Mesendoderm (in vitro differentiated cells): ENCODE measurements around the gene SPR.

ENCODE experiments used
- DNase-seq: peaks from one replicate; pipeline ENCODE4 v3.0.0; 2013
- H2AK5ac ChIP-seq: 2 replicates; pipeline ENCODE4 v1.6.1; 2013; ENCODE audit warnings: low read length, inconsistent platforms
- H2BK120ac ChIP-seq: 2 replicates; pipeline ENCODE4 v1.6.1; 2013; ENCODE audit warnings: low read depth, mild to moderate bottlenecking, low read length, moderate library complexity, mixed read lengths
- H2BK15ac ChIP-seq: replicated peaks from 2 replicates; pipeline ENCODE4 v1.6.1; 2013; ENCODE audit warnings: low read depth, mild to moderate bottlenecking, moderate library complexity
- H2BK5ac ChIP-seq: 2 replicates; pipeline ENCODE4 v1.6.1; 2013; ENCODE audit warnings: low read length, inconsistent platforms
- H3K18ac ChIP-seq: 2 replicates; pipeline ENCODE4 v1.6.1; 2013; ENCODE audit warnings: mild to moderate bottlenecking, low read length, mixed read lengths
- H3K23ac ChIP-seq: one replicate; pipeline ENCODE4 v1.6.1; 2013; ENCODE audit warnings: low read length
- H3K27ac ChIP-seq: 2 replicates; pipeline ENCODE4 v1.5.1; 2013; ENCODE audit warnings: low read depth, mild to moderate bottlenecking, inconsistent platforms, low read length, moderate library complexity
- H3K27me3 ChIP-seq: 2 replicates; pipeline ENCODE4 v1.6.1; 2013; ENCODE audit warnings: low read length, control low read depth, mild to moderate bottlenecking, inconsistent platforms; ENCODE audit not compliant: insufficient read depth, poor library complexity
- H3K36me3 ChIP-seq: 2 replicates; pipeline ENCODE4 v1.6.1; 2013; ENCODE audit warnings: low read length, inconsistent platforms; ENCODE audit not compliant: control insufficient read depth, insufficient read depth
- H3K4ac ChIP-seq: one replicate; pipeline ENCODE4 v1.6.1; 2013; ENCODE audit warnings: low read depth, mild to moderate bottlenecking, low read length, moderate library complexity
- H3K4me1 ChIP-seq: 2 replicates; pipeline ENCODE4 v1.6.1; 2013; ENCODE audit warnings: low read depth, low read length, inconsistent platforms; ENCODE audit not compliant: control insufficient read depth
- H3K4me2 ChIP-seq: 2 replicates; pipeline ENCODE4 v1.6.1; 2013; ENCODE audit warnings: low read length
- H3K4me3 ChIP-seq: 2 replicates; pipeline ENCODE4 v1.5.1; 2013; ENCODE audit warnings: mild to moderate bottlenecking, low read length
- H3K56ac ChIP-seq: one replicate; pipeline ENCODE4 v1.6.1; 2013; ENCODE audit warnings: low read length
- H3K79me1 ChIP-seq: 2 replicates; pipeline ENCODE4 v1.6.1; 2013; ENCODE audit warnings: low read length, inconsistent platforms
- H3K79me2 ChIP-seq: 2 replicates; pipeline ENCODE4 v1.6.1; 2013; ENCODE audit warnings: mild to moderate bottlenecking, low read length; ENCODE audit not compliant: control insufficient read depth, insufficient read depth
- H3K9ac ChIP-seq: 2 replicates; pipeline ENCODE4 v1.6.1; 2013; ENCODE audit warnings: low read length, inconsistent platforms
- H4K5ac ChIP-seq: one replicate; pipeline ENCODE4 v1.6.1; 2013; ENCODE audit warnings: low read length
- H4K8ac ChIP-seq: one replicate; pipeline ENCODE4 v1.6.1; 2013; ENCODE audit warnings: low read depth, mild to moderate bottlenecking, control low read depth, low read length, moderate library complexity
- WGBS: extraction: QIAGEN DNeasy Blood & Tissue Kit; methylation state at CpG from one replicate; pipeline ENCODE4 v1.1.7; 2013; ENCODE audit warnings: low lambda C conversion rate, missing lambda C conversion rate; ENCODE audit not compliant: insufficient coverage; ENCODE audit errors: extremely low coverage; 5-methylcytosine and 5-hydroxymethylcytosine counted together

SPR gene

DNA sequence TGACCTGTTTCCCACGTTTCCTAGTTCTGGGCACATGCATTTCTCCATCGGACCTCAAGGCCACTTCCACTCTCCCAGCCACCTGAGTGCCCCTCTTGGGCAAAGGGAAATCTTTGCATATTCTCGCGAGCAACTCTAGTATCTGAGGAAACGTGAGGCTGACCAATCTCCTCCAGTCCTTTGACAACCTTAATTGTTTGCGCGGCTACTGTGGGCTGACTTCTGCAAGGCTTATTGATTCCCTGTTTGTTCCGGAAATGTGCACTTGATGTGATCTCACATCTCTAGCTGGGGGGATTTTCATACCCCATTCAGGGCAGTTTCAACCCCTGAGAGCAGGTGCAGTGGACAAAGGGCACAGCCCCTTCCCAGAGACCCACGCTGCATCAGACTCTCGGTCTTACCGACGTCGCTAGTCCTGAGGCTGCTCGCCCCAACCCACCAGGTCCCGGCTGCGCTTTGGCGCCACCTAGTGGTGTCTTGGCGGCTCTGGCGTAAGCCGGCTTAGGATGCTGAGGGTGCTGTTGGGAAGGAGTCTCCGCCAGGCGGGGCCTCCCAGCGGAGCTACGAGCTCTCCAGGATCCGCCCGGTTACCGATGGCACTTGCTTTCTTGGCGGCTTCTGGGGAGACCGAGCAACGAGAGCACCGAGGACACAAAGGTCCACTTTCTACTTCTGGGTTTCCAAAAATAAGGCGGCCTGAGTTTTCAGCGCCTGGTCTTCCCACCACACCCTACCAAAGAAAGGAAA, 24.8 kb upstream of the SPR start:
- H3K4me1 ChIP-seq = peaks cover 2% of the 10 kb centered on the region
- no peak overlapping the region for H2BK15ac ChIP-seq
- no peak overlapping the region for H3K4ac ChIP-seq
- H3K56ac ChIP-seq = peak overlapping the region; percentile 63
- no CpG with 5 or more reads among the region's 33 CpGs for WGBS
- H3K9ac ChIP-seq = peak overlapping the region; percentile 3
- no peak overlapping the region for H4K5ac ChIP-seq
- H2AK5ac ChIP-seq = no peak overlapping the region
- H3K18ac ChIP-seq = no peak overlapping the region
- H3K4me3 ChIP-seq = no peak overlapping the region
- no peak overlapping the region for H2BK120ac ChIP-seq
- H3K79me2 ChIP-seq = no peaks in the 10 kb centered on the region
- peak; percentile 95 for DNase-seq
- no peaks in the 10 kb centered on the region for H3K79me1 ChIP-seq
- no peak overlapping the region for H3K27ac ChIP-seq
- no peak overlapping the region for H2BK5ac ChIP-seq
- H3K27me3 ChIP-seq = no peaks in the 10 kb centered on the region
- no peak overlapping the region for H4K8ac ChIP-seq
- no peaks in the 10 kb centered on the region for H3K36me3 ChIP-seq
- H3K23ac ChIP-seq = no peak overlapping the region
- peak overlapping the region; percentile 71 for H3K4me2 ChIP-seq

DNA sequence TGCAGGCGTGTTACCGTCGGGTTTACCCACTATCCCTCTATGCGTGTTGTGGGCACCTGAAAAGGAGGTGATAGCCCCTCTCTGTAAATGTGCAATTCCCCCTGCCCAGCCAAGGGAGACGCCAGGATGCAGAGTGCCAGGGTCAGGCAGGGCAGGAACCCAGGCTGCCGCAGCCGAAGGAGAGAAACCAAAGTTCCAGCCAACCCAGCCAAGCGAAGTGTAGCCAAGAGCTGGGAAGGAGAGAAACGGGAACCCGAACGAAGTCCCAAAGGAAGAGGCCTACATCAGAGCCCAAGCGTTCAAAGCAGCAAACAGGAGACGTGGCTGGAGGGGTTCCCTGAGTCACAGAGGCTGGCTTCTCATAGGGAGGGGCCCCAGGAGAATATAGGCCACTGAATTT, 24.2 kb upstream of the SPR start:
- Histone ChIP-seq H2BK120ac (no peak overlapping the region), H2BK15ac (no peak overlapping the region), H3K56ac (peak overlapping the region; percentile 63), H3K79me2 (no peaks in the 10 kb centered on the region), H3K79me1 (no peaks in the 10 kb centered on the region), H3K23ac (no peak overlapping the region), H4K5ac (no peak overlapping the region), H3K18ac (no peak overlapping the region), H3K27me3 (no peaks in the 10 kb centered on the region), H3K9ac (peak overlapping the region; percentile 3), H3K36me3 (no peaks in the 10 kb centered on the region), H3K27ac (no peak overlapping the region), H3K4me1 (peaks cover 2% of the 10 kb centered on the region), H4K8ac (no peak overlapping the region), H2BK5ac (no peak overlapping the region), H3K4ac (no peak overlapping the region), H3K4me3 (no peak overlapping the region), H2AK5ac (no peak overlapping the region), H3K4me2 (peak overlapping the region; percentile 71)
- no CpG with 5 or more reads among the region's 13 CpGs for WGBS
- no peak for DNase-seq

DNA sequence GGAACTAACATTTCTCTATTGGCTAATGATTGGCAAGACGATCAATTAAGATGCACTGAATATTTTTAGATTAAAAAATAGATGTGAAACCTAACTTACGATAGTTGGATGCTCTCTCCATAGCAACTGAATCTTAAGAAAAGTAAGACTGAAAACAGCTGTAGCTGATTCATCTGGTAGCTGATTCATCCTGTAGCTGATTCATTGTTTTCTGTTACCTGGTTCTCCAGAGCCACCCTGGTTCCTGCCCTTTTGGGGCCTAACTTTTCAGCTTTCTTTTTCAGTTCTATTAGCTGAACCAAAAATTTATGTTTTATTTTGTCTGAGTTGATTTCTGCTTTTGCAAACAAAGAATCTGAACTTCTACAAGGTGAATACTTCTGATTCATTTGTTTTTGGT, 22.7 kb upstream of the SPR start:
- Histone ChIP-seq H3K27ac (no peak overlapping the region), H3K9ac (no peak overlapping the region), H3K4me1 (peaks cover 2% of the 10 kb centered on the region)

DNA sequence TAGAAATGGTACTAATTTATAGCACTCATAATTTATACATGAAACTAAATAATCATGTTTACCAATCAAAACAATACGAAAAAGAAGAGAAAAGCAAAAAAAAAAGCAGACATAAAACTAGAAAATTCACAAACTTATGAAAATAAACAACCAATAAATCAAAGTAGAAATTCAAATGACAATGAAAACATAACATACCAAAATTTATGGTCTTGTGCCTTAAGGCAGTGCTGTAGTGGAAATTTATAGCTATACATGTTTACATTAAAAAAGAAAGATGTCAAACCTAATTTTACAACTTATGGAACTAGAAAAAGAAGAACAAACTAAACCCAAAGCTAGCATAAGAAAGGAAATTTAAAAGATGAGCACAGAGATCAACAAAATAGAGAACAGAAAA, 16.1 kb upstream of the SPR start:
- H4K5ac ChIP-seq = no peak overlapping the region
- no peaks in the 10 kb centered on the region for H3K79me1 ChIP-seq
- no peak overlapping the region for H3K4me2 ChIP-seq
- no peaks in the 10 kb centered on the region for H3K27me3 ChIP-seq
- H3K36me3 ChIP-seq = no peaks in the 10 kb centered on the region
- no peak overlapping the region for H3K9ac ChIP-seq
- WGBS = no CpG with 5 or more reads among the region's 1 CpG
- H3K79me2 ChIP-seq = no peaks in the 10 kb centered on the region
- no peak overlapping the region for H2BK120ac ChIP-seq
- H3K56ac ChIP-seq = no peak overlapping the region
- no peak overlapping the region for H2AK5ac ChIP-seq
- H3K18ac ChIP-seq = no peak overlapping the region
- no peaks in the 10 kb centered on the region for H3K4me1 ChIP-seq
- no peak overlapping the region for H3K27ac ChIP-seq
- H2BK5ac ChIP-seq = no peak overlapping the region
- no peak overlapping the region for H3K4ac ChIP-seq
- H4K8ac ChIP-seq = no peak overlapping the region
- H2BK15ac ChIP-seq = no peak overlapping the region
- no peak overlapping the region for H3K23ac ChIP-seq
- H3K4me3 ChIP-seq = no peak overlapping the region
- DNase-seq = no peak

More for the DNA sequence above, 22.7 kb upstream of the SPR start:
- H2BK120ac ChIP-seq = no peak overlapping the region
- no peak overlapping the region for H3K18ac ChIP-seq
- no peak overlapping the region for H3K4me2 ChIP-seq
- H4K5ac ChIP-seq = no peak overlapping the region
- H3K4ac ChIP-seq = no peak overlapping the region
- H2AK5ac ChIP-seq = no peak overlapping the region
- no peak overlapping the region for H3K56ac ChIP-seq
- H4K8ac ChIP-seq = no peak overlapping the region
- H3K23ac ChIP-seq = no peak overlapping the region
- no peak overlapping the region for H2BK5ac ChIP-seq
- DNase-seq = no peak
- H3K36me3 ChIP-seq = no peaks in the 10 kb centered on the region
- H3K79me1 ChIP-seq = no peaks in the 10 kb centered on the region
- H3K4me3 ChIP-seq = no peak overlapping the region
- H3K79me2 ChIP-seq = no peaks in the 10 kb centered on the region
- H3K27me3 ChIP-seq = no peaks in the 10 kb centered on the region
- H2BK15ac ChIP-seq = no peak overlapping the region
- no CpG with 5 or more reads among the region's 2 CpGs for WGBS

DNA sequence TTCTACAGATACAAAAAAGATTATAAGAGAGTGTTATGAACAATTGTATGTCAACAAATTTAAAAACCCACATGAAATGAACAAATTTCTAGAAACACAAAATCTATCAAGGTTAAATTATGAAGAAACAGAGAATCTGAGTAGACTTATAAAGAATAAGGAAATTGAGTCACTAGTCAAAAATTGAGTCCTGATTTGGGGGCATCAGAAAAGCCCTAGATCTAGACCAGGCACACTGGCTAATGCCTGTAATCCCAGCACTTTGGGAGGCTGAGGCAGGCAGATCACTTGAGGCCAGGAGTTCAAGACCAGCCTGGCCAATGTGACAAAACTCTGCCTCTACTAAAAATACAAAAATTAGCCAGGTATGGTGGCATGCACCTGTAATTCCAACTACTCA, 15.3 kb upstream of the SPR start:
- Histone ChIP-seq H3K23ac (no peak overlapping the region), H3K4me1 (no peaks in the 10 kb centered on the region), H2AK5ac (no peak overlapping the region), H3K27ac (no peak overlapping the region), H3K9ac (no peak overlapping the region), H3K4ac (no peak overlapping the region), H3K56ac (no peak overlapping the region), H2BK120ac (no peak overlapping the region), H2BK5ac (no peak overlapping the region), H4K5ac (no peak overlapping the region), H3K27me3 (no peaks in the 10 kb centered on the region), H3K79me1 (no peaks in the 10 kb centered on the region), H3K4me3 (no peak overlapping the region), H3K36me3 (no peaks in the 10 kb centered on the region), H2BK15ac (no peak overlapping the region), H3K18ac (no peak overlapping the region), H3K79me2 (no peaks in the 10 kb centered on the region), H4K8ac (no peak overlapping the region), H3K4me2 (no peak overlapping the region)
- DNase-seq = no peak

DNA sequence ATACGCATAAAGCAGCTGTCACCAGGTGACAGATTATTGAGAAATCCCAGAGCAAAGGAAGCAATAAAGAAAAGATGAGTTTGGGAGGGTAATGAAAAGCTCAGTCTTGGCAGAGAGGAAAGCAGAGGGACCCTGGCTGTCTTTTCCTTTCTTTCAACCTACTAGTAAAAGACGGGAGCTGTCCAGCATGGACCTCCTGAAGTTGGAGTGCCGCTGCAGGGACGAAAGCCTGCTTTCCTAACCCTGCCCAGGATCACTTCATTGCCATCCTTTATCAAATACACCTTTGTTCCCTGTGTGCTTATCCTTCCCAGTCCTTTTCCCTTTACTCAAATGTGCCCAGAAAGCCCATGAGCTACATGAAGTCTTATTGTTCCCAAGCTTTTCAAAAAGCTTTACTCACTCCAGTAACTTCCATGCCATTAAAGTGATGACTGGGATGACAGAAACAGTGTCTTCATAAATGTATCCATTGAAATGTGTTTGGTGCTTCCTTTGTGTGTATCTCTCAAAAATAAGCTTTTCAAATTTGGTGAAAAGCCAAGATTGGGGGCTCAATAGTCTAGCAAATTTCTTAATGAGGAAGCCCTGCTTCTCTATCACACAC, 3.7 kb upstream of the SPR start:
- Histone ChIP-seq H3K36me3 (no peaks in the 10 kb centered on the region), H3K27me3 (peaks cover 4% of the 10 kb centered on the region), H3K79me1 (no peaks in the 10 kb centered on the region), H4K5ac (no peak overlapping the region), H4K8ac (no peak overlapping the region), H3K27ac (no peak overlapping the region), H3K23ac (no peak overlapping the region), H3K56ac (no peak overlapping the region), H3K9ac (no peak overlapping the region), H3K4me2 (no peak overlapping the region), H3K4me1 (no peaks in the 10 kb centered on the region), H3K18ac (no peak overlapping the region), H3K4ac (no peak overlapping the region), H2BK120ac (no peak overlapping the region), H3K79me2 (no peaks in the 10 kb centered on the region), H2BK5ac (no peak overlapping the region), H2AK5ac (no peak overlapping the region), H2BK15ac (no peak overlapping the region), H3K4me3 (no peak overlapping the region)
- no CpG with 5 or more reads among the region's 4 CpGs for WGBS
- peak; percentile 65 for DNase-seq
